H9 (cell line): Measurements from ENCODE around the gene PIGX. TPM values are rescaled to one million over a fixed set of nuclear protein-coding genes. Genes with fewer than 3 reads are reported as not detected.

Experiments used
- DNase-seq: peaks from one replicate; pipeline ENCODE4 v3.0.0-alpha.2; 2017
- H2AFZ ChIP-seq: one replicate; pipeline ENCODE4 v1.6.1; 2013; ENCODE audit warnings: mild to moderate bottlenecking, low read length, control low read depth, moderate library complexity
- H2AK5ac ChIP-seq: 2 replicates; pipeline ENCODE4 v1.6.1; 2013; ENCODE audit warnings: low read length, control low read depth, mixed read lengths; ENCODE audit not compliant: insufficient read length
- H2BK120ac ChIP-seq: one replicate; pipeline ENCODE4 v1.6.1; 2013; ENCODE audit warnings: low read depth, mild to moderate bottlenecking, low read length, control low read depth, inconsistent platforms; ENCODE audit not compliant: poor library complexity, severe bottlenecking
- H2BK12ac ChIP-seq: 2 replicates; pipeline ENCODE4 v1.6.1; 2013; ENCODE audit warnings: low read length, control low read depth, mixed read lengths, low read depth; ENCODE audit not compliant: insufficient read length
- H2BK15ac ChIP-seq: 2 replicates; pipeline ENCODE4 v1.6.1; 2013; ENCODE audit warnings: low read depth, low read length, control low read depth
- H2BK20ac ChIP-seq: one replicate; pipeline ENCODE4 v1.6.1; 2013; ENCODE audit warnings: low read depth, mild to moderate bottlenecking, low read length, control low read depth, inconsistent platforms; ENCODE audit not compliant: poor library complexity, severe bottlenecking
- H2BK5ac ChIP-seq: 2 replicates; pipeline ENCODE4 v1.6.1; 2013; ENCODE audit warnings: low read length, control low read depth, mixed read lengths; ENCODE audit not compliant: insufficient read length
- H3K14ac ChIP-seq: 2 replicates; pipeline ENCODE4 v1.6.1; 2013; ENCODE audit warnings: low read length, control low read depth; ENCODE audit not compliant: insufficient read depth
- H3K18ac ChIP-seq: 2 replicates; pipeline ENCODE4 v1.6.1; 2013; ENCODE audit warnings: low read depth, mild to moderate bottlenecking, mixed read lengths, low read length, control low read depth; ENCODE audit not compliant: insufficient read length
- H3K23ac ChIP-seq: 2 replicates; pipeline ENCODE4 v1.6.1; 2013; ENCODE audit warnings: low read length, control low read depth, mixed read lengths, low read depth; ENCODE audit not compliant: insufficient read length
- H3K23me2 ChIP-seq: 2 replicates; pipeline ENCODE4 v1.6.1; 2013; ENCODE audit warnings: low read depth, mild to moderate bottlenecking, mixed read lengths, low read length, control low read depth; ENCODE audit not compliant: insufficient read length, poor library complexity, severe bottlenecking
- H3K27ac ChIP-seq: 2 replicates; pipeline ENCODE4 v1.5.1; 2013; ENCODE audit warnings: low read length, control low read depth, mixed read lengths, low read depth; ENCODE audit not compliant: insufficient read length
- H3K27me3 ChIP-seq: 2 replicates; pipeline ENCODE4 v1.6.1; 2013; ENCODE audit warnings: low read length, control low read depth, inconsistent platforms; ENCODE audit not compliant: insufficient read depth
- H3K4ac ChIP-seq: 2 replicates; pipeline ENCODE4 v1.6.1; 2013; ENCODE audit warnings: low read depth, mild to moderate bottlenecking, control low read depth, inconsistent platforms, low read length, moderate library complexity
- H3K4me1 ChIP-seq: 2 replicates; pipeline ENCODE4 v1.6.1; 2013; ENCODE audit warnings: low read length, control low read depth, inconsistent platforms; ENCODE audit not compliant: insufficient read depth
- H3K4me2 ChIP-seq: 2 replicates; pipeline ENCODE4 v1.6.1; 2013; ENCODE audit warnings: low read length, control low read depth, mixed read lengths; ENCODE audit not compliant: insufficient read length, insufficient read depth
- H3K56ac ChIP-seq: 2 replicates; pipeline ENCODE4 v1.6.1; 2013; ENCODE audit warnings: low read depth, mild to moderate bottlenecking, mixed read lengths, low read length, control low read depth; ENCODE audit not compliant: insufficient read length
- H3K79me1 ChIP-seq: 2 replicates; pipeline ENCODE4 v1.6.1; 2013; ENCODE audit warnings: low read depth, mild to moderate bottlenecking, moderate library complexity, low read length, control low read depth, inconsistent platforms; ENCODE audit not compliant: insufficient read depth, poor library complexity, severe bottlenecking
- H3K79me2 ChIP-seq: 2 replicates; pipeline ENCODE4 v1.6.1; 2013; ENCODE audit warnings: low read length, control low read depth, inconsistent platforms; ENCODE audit not compliant: insufficient read depth
- H3K9ac ChIP-seq: 2 replicates; pipeline ENCODE4 v1.6.1; 2013; ENCODE audit warnings: low read length, control low read depth, mixed read lengths; ENCODE audit not compliant: insufficient read length; ENCODE audit errors: extremely low read depth
- H3K9me3 ChIP-seq: one replicate; pipeline ENCODE4 v1.6.1; 2013; ENCODE audit warnings: low read depth, low read length, inconsistent platforms; ENCODE audit not compliant: control insufficient read depth
- H3T11ph ChIP-seq: one replicate; pipeline ENCODE4 v1.6.1; 2013; ENCODE audit warnings: mild to moderate bottlenecking, low read length, control low read depth, inconsistent platforms
- H4K20me1 ChIP-seq: one replicate; pipeline ENCODE4 v1.6.1; 2013; ENCODE audit not compliant: control insufficient read depth, insufficient read length, insufficient read depth
- H4K5ac ChIP-seq: 2 replicates; pipeline ENCODE4 v1.6.1; 2013; ENCODE audit warnings: low read depth, mild to moderate bottlenecking, mixed read lengths, low read length, control low read depth; ENCODE audit not compliant: insufficient read length
- H4K8ac ChIP-seq: replicated peaks from 2 replicates; pipeline ENCODE4 v1.6.1; 2013; ENCODE audit warnings: low read length, control low read depth, mixed read lengths, low read depth; ENCODE audit not compliant: insufficient read length
- H4K91ac ChIP-seq: 2 replicates; pipeline ENCODE4 v1.6.1; 2013; ENCODE audit warnings: low read depth, mild to moderate bottlenecking, moderate library complexity, mixed read lengths, low read length, control low read depth; ENCODE audit not compliant: insufficient read length
- H3K27ac Mint-ChIP-seq, 3 experiments: 2 replicates in 2 of 3; 3 replicates in 1 of 3; pipeline ENCODE4 v1.8.0; 2020 to 2021; ENCODE audit warnings: mixed read lengths in 3 of 3, mild to moderate bottlenecking in 1 of 3, moderate library complexity in 1 of 3
- H3K27me3 Mint-ChIP-seq: 2 replicates; pipeline ENCODE4 v1.8.0; 2021; ENCODE audit warnings: low read depth, mild to moderate bottlenecking, moderate library complexity, mixed read lengths
- H3K36me3 Mint-ChIP-seq, 3 experiments: 2 replicates in 2 of 3; 3 replicates in 1 of 3; pipeline ENCODE4 v1.8.0; 2020 to 2021; ENCODE audit warnings: low read depth in 3 of 3, mixed read lengths in 3 of 3; ENCODE audit not compliant: insufficient read depth in 1 of 3
- H3K4me1 Mint-ChIP-seq, 2 experiments: 2 replicates each; pipeline ENCODE4 v1.8.0; 2020; ENCODE audit warnings: mixed read lengths in 2 of 2
- H3K4me3 Mint-ChIP-seq, 2 experiments: 2 replicates in 1 of 2; 3 replicates in 1 of 2; pipeline ENCODE4 v1.8.0; 2020 to 2021; ENCODE audit warnings: mild to moderate bottlenecking in 2 of 2, mixed read lengths in 2 of 2, moderate library complexity in 1 of 2
- H3K9me3 Mint-ChIP-seq, 2 experiments: 2 replicates in 1 of 2; 3 replicates in 1 of 2; pipeline ENCODE4 v1.8.0; 2020; ENCODE audit warnings: mild to moderate bottlenecking in 2 of 2, mixed read lengths in 2 of 2, moderate library complexity in 1 of 2
- CTCF ChIP-seq: fragments of 200-600 bp; sonication (generic); conservative IDR thresholded peaks from 3 replicates; pipeline ENCODE4 v1.8.0; 2021; ENCODE audit warnings: antibody characterized with exemption, mild to moderate bottlenecking
- WGBS: extraction: QIAGEN DNeasy Blood & Tissue Kit; methylation state at CpG from one replicate; pipeline ENCODE4 v1.1.7; 2013; ENCODE audit warnings: missing lambda C conversion rate, low lambda C conversion rate, mixed read lengths; ENCODE audit not compliant: insufficient read length; ENCODE audit errors: extremely low coverage; 5-methylcytosine and 5-hydroxymethylcytosine counted together
- total RNA-seq: library from RNA; stranded (reverse); gene quantifications from 2 replicates; pipeline ENCODE4 v1.2.1, GENCODE V29; 2021

The PIGX gene
- total RNA-seq, 1 experiment from 2014 or later, result 20.0 TPM

- TF ChIP-seq CTCF, result no peak
- no peak overlapping the region for H3K27ac Mint-ChIP-seq
- H3K27me3 Mint-ChIP-seq, result no peaks in the 10 kb centered on the region
Observed at GRCh38 chr3:196677353-196677752, 34.8 kb upstream of the PIGX start.

More at GRCh38 chr3:196677353-196677752, 34.8 kb upstream of the PIGX start:
- Mint-ChIP-seq H3K4me3 (no peak overlapping the region), H3K9me3 (peaks cover 0 to 4% of the 10 kb centered on the region in 2 experiments; a peak in 1 of 5 replicates), H3K4me1 (peaks cover 9 to 16% of the 10 kb centered on the region in 2 experiments; a peak in 3 of 4 replicates), H3K36me3 (peaks cover 0 to 5% (median 0%) of the 10 kb centered on the region in 3 experiments; a peak in 3 of 7 replicates)
- Histone ChIP-seq H3K23me2 (no peaks in the 10 kb centered on the region), H2BK15ac (no peak overlapping the region), H2BK5ac (no peak overlapping the region), H2AK5ac (no peak overlapping the region), H3K23ac (no peak overlapping the region), H3K27ac (no peak overlapping the region), H3K14ac (no peak overlapping the region), H4K91ac (no peak overlapping the region), H3K9ac (no peak overlapping the region), H3K9me3 (no peaks in the 10 kb centered on the region), H4K5ac (no peak overlapping the region), H3K79me1 (no peaks in the 10 kb centered on the region), H2BK12ac (no peak overlapping the region), H3K4ac (no peak overlapping the region), H4K8ac (no peak overlapping the region), H3K27me3 (no peaks in the 10 kb centered on the region), H3K79me2 (no peaks in the 10 kb centered on the region), H2BK120ac (no peak overlapping the region), H4K20me1 (no peaks in the 10 kb centered on the region), H3T11ph (no peak overlapping the region), H3K18ac (no peak overlapping the region), H2BK20ac (no peak overlapping the region), H3K4me2 (no peak overlapping the region), H2AFZ (no peak overlapping the region), H3K56ac (no peak overlapping the region), H3K4me1 (no peaks in the 10 kb centered on the region)
- no peak for DNase-seq
- WGBS, result no CpG with 5 or more reads among the region's 1 CpG
